Smooth muscle cell (in vitro differentiated cells): ENCODE data around the gene GSDME. TPM values are rescaled to one million over a fixed set of nuclear protein-coding genes. Genes with fewer than 3 reads are reported as not detected.

Experiments
- DNase-seq: peaks from one replicate; lab custom pipeline; 2025; ENCODE audit not compliant: unreplicated experiment; lab: John Stamatoyannopoulos, UW
- H2AFZ ChIP-seq: fragments of 200-600 bp; sonication (generic); 2 replicates; pipeline ENCODE4 v1.6.0; 2016; ENCODE audit warnings: antibody characterized with exemption, low read depth, mild to moderate bottlenecking
- H3F3A ChIP-seq: fragments of 200-600 bp; sonication (generic); 2 replicates; pipeline ENCODE4 v1.6.0; 2017; ENCODE audit warnings: antibody characterized with exemption, low read depth
- H3K27ac ChIP-seq: fragments of 200-600 bp; sonication (generic); 2 replicates; pipeline ENCODE4 v1.5.1; 2016; ENCODE audit warnings: low read depth, mild to moderate bottlenecking
- H3K27me3 ChIP-seq: fragments of 200-600 bp; sonication (generic); 2 replicates; pipeline ENCODE4 v1.6.1; 2016; ENCODE audit warnings: low read depth, mild to moderate bottlenecking
- H3K36me3 ChIP-seq: fragments of 200-600 bp; sonication (generic); 2 replicates; pipeline ENCODE4 v1.5.1; 2016; ENCODE audit warnings: low read depth
- H3K4me1 ChIP-seq: fragments of 200-600 bp; sonication (generic); 2 replicates; pipeline ENCODE4 v1.5.1; 2016; ENCODE audit warnings: low read depth
- H3K4me2 ChIP-seq: fragments of 200-600 bp; sonication (generic); 2 replicates; pipeline ENCODE4 v1.6.0; 2016; ENCODE audit warnings: mild to moderate bottlenecking
- H3K4me3 ChIP-seq: fragments of 200-600 bp; sonication (generic); 2 replicates; pipeline ENCODE4 v1.5.1; 2016; ENCODE audit warnings: mild to moderate bottlenecking
- H3K79me2 ChIP-seq: fragments of 200-600 bp; sonication (generic); 2 replicates; pipeline ENCODE4 v1.6.0; 2016; ENCODE audit warnings: low read depth, mild to moderate bottlenecking
- H3K9ac ChIP-seq: fragments of 200-600 bp; sonication (generic); 2 replicates; pipeline ENCODE4 v1.6.0; 2016; ENCODE audit warnings: low read depth
- H3K9me3 ChIP-seq: fragments of 200-600 bp; sonication (generic); replicated peaks from 2 replicates; pipeline ENCODE4 v1.5.1; 2016; ENCODE audit warnings: low read depth
- H4K20me1 ChIP-seq: fragments of 200-600 bp; sonication (generic); 2 replicates; pipeline ENCODE4 v1.6.0; 2016; ENCODE audit warnings: low read depth
- WGBS: methylation state at CpG from one replicate; pipeline ENCODE4 v1.1.7; 2016; ENCODE audit warnings: low lambda C conversion rate; 5-methylcytosine and 5-hydroxymethylcytosine counted together
- polyA plus RNA-seq: library from polyadenylated mRNA; unstranded; fragments of >200 nt; fragmentation: Nextera tagmentation; extraction: Ambion mirVana; gene quantifications from 2 replicates; pipeline ENCODE4 v1.2.1, GENCODE V29; 2016
- total RNA-seq: library from RNA; depleted of rRNA; stranded (reverse); fragments of >200 nt; gene quantifications from 2 replicates; pipeline ENCODE4 v1.2.3, GENCODE V29; 2014
- TF ChIP-seq, protein P1 (sequence below): fragments of 200-600 bp; sonication (generic); IDR thresholded peaks from 2 replicates; pipeline ENCODE4 v1.5.1; 2017; ENCODE audit warnings: borderline replicate concordance, mild to moderate bottlenecking, antibody characterized with exemption; ENCODE audit not compliant: insufficient read depth, poor library complexity, severe bottlenecking

GSDME gene
- total and polyA plus RNA-seq, 2 experiments from 2014 or later, result 14.8 to 19.6 TPM

DNA sequence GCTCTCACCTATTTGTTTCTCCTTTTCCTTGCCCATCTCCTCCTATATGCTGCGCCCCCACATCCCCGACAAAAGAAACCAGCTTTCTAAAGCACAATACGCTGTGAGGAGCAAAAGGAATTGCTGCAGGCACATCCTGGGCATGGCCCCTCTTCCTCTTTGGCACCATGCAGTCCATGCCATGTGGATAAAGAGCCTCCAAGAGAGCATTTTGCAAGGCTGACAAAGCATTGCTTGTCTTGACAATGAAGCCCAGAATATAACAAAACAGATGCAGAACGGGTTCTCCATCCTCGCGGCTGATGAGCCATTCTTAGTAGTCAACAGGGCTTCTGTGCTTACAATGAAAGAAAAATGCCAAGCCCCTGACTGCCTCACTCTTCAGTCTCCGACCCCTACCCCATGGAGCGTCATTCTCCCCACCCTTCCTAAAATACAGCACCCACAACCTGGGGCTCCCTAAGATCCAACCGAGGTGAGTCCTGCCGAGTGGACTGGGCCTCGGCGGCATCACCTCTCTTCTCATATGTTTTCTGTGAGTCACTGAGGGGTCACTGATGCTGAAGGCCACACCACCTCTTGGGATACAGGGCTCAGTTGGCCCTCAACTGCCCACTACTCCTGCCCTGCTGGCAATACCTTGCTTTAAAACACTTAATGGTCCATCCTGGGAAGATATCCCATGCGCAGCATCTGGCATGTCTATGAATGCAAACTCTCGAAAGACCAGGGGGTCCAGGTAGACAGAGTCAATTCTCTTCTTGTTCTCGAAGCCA is 47.5 kb downstream of the GSDME start:
- TF ChIP-seq, protein P1, sequence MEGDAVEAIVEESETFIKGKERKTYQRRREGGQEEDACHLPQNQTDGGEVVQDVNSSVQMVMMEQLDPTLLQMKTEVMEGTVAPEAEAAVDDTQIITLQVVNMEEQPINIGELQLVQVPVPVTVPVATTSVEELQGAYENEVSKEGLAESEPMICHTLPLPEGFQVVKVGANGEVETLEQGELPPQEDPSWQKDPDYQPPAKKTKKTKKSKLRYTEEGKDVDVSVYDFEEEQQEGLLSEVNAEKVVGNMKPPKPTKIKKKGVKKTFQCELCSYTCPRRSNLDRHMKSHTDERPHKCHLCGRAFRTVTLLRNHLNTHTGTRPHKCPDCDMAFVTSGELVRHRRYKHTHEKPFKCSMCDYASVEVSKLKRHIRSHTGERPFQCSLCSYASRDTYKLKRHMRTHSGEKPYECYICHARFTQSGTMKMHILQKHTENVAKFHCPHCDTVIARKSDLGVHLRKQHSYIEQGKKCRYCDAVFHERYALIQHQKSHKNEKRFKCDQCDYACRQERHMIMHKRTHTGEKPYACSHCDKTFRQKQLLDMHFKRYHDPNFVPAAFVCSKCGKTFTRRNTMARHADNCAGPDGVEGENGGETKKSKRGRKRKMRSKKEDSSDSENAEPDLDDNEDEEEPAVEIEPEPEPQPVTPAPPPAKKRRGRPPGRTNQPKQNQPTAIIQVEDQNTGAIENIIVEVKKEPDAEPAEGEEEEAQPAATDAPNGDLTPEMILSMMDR, result no peak
- Histone ChIP-seq H3K27ac (no peak overlapping the region), H3K79me2 (no peaks in the 10 kb centered on the region), H3K9ac (no peak overlapping the region), H3K4me2 (no peak overlapping the region), H3K4me3 (no peak overlapping the region), H3K27me3 (no peaks in the 10 kb centered on the region), H2AFZ (no peak overlapping the region), H3K36me3 (no peaks in the 10 kb centered on the region), H3K4me1 (no peaks in the 10 kb centered on the region), H3K9me3 (no peaks in the 10 kb centered on the region), H3F3A (no peaks in the 10 kb centered on the region), H4K20me1 (no peaks in the 10 kb centered on the region)
- 96% methylated on average over 15 of the region's 15 CpGs for WGBS
- no peak for DNase-seq

DNA sequence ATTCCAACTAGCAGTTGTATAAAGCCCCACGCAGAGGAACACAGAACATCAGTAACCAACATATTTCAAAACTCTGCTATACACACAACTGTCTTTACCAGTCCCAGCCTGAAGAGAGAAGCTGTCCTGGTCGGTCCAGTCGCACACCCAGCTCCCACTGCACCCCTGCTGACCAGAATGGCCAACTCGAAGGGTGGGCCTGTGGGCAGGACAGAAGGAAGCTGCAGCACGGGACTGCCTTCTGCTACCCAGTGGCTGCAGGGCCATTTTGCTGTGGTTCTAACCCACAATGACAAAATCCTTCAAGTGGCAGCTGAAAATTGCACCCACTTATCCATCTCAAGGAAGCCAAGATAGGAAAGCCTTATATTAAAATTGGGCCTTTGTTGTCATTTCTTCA is 48.2 kb downstream of the GSDME start:
- Histone ChIP-seq H3K36me3 (no peaks in the 10 kb centered on the region), H3K9ac (no peak overlapping the region), H3K4me1 (no peaks in the 10 kb centered on the region), H3K27me3 (no peaks in the 10 kb centered on the region), H3K27ac (no peak overlapping the region), H3K79me2 (no peaks in the 10 kb centered on the region), H3K9me3 (no peaks in the 10 kb centered on the region), H4K20me1 (no peaks in the 10 kb centered on the region), H3K4me2 (no peak overlapping the region), H3K4me3 (no peak overlapping the region), H2AFZ (no peak overlapping the region), H3F3A (no peaks in the 10 kb centered on the region)
- DNase-seq, result no peak
- 94% methylated on average over 5 of the region's 5 CpGs for WGBS
- TF ChIP-seq, protein P1, result no peak

DNA sequence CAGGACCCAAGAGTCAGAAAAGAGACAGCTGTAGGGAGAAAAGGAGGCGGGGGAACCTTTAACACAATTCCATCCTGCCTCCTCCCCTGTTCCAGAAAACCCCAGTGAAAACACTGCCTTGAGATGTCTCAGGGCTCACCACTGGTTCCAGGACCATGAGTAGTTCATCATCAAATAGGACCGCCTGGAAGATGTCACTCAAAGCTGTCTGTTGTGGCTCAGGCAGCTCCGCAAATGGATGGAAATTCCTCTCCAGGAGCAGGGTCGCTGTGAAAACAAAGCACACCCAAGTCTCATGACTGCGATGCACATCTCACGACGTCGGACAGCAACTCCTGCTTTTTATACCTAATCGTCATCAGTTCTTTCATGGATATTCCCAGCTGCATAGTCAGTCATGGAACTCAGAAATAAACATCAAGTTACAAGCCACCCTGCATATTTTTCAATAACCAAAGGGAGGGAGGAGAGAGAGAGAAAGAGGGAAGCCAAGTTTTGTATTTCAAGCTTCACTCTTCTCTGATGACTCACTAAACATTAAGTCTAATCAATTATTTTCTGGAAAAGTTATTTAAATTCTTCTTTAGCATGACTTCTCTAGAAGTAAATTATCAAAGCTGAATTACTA is 49.2 kb downstream of the GSDME start:
- no peaks in the 10 kb centered on the region for H3K36me3 ChIP-seq

More for the DNA sequence above, 49.2 kb downstream of the GSDME start:
- Histone ChIP-seq H2AFZ (no peak overlapping the region), H3K9me3 (no peaks in the 10 kb centered on the region), H3K27me3 (no peaks in the 10 kb centered on the region), H3K79me2 (no peaks in the 10 kb centered on the region), H4K20me1 (no peaks in the 10 kb centered on the region), H3F3A (no peaks in the 10 kb centered on the region), H3K27ac (no peak overlapping the region), H3K4me1 (no peaks in the 10 kb centered on the region), H3K4me2 (no peak overlapping the region), H3K9ac (no peak overlapping the region), H3K4me3 (no peak overlapping the region)
- DNase-seq, result no peak
- TF ChIP-seq, protein P1, result no peak
- 88% methylated on average over 9 of the region's 9 CpGs for WGBS
